ENCODE data around the gene CRYBA2.

Gene CRYBA2

DNA sequence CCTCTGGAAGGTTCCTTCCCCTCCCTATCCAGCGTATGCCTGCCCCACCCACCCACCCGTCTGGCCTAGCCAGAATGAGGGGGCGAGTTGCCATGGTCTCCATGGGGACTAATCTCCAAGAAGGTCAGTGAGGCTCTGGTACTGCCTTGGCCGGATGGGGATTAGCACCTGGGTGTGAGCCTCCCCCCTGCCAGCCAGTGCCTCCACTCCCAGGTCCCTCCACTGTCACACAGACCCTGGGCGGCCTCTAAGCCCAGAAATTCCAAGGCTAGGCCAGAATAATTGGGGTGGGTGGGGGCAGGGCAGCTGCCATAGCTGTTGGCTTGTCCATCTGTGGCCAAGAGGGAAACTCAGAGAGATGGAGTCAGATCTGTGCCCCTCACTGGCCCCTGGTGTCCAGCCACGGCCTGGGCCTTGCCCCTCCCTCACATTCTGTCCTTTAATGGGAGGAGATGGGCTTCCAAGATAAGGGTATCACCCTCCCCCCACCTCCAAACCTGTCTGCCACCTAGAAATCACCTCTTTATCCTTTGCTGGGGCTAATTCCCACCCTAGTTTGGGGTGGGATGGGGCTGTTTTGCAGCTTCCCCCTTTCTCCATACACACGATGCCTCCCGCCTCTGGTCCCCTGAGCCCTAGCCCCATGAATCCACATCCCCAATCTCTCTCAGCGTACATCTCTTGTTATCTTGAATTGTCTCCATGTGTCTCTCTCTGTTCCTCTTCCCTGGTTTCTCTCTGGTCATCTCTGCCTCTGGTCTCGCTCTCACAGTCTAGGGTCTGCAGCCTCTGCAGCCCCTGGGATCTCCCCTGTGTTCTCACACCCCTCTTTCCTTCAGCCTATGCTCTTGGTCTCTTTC, 6.0 kb upstream of the CRYBA2 start:
- no peak for DNase-seq (ENCODE audit: low spot score)
- no peak for FAIRE-seq

- FAIRE-seq (no peak), DNase-seq (ENCODE audit: low spot score) (no peak)
These were observed 5.3 kb upstream of the CRYBA2 start for GRCh38 chr2:218998414-218999002.

DNA sequence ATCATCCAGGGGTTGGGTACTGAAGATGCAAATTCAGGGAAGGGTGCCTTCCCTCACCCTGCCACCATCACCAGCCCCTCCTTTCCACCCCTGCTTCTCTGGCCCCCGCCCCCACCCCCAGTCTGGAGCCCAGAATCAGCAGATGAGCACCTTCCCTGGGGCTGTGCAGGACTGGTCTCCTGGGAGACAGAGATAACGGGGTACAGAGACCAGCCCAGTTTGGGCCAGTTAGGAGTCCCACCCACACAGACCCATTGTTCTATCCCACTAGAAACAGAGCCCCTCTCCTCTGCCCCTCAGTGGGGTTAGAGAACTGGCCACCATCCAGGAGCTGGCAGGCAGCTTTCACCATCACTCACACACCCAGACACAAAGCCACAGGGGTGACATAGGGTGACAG, 4.5 kb upstream of the CRYBA2 start:
- FAIRE-seq (no peak), DNase-seq (ENCODE audit: low spot score) (no peak)

DNA sequence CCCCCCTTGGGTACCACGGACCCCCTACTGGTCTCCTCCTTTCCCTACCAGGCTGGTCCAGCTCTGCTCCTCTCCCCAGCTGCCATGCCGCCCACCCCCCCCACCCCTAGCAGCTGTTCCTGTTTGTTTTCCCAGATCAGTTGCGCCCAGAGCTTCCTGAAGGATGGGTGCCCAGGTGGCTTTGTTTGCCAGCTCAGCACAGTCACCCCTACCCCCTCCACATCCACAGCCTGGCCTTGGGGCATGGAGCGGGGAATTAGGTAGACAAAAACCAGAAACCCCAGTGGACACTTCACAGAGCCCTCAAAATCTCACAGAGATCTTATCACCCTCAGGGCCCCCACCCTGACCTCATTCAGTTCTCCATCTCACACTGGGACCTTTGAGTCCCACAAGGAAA, 3.7 kb upstream of the CRYBA2 start:
- DNase-seq (ENCODE audit: low spot score) (no peak), FAIRE-seq (no peak)

DNA sequence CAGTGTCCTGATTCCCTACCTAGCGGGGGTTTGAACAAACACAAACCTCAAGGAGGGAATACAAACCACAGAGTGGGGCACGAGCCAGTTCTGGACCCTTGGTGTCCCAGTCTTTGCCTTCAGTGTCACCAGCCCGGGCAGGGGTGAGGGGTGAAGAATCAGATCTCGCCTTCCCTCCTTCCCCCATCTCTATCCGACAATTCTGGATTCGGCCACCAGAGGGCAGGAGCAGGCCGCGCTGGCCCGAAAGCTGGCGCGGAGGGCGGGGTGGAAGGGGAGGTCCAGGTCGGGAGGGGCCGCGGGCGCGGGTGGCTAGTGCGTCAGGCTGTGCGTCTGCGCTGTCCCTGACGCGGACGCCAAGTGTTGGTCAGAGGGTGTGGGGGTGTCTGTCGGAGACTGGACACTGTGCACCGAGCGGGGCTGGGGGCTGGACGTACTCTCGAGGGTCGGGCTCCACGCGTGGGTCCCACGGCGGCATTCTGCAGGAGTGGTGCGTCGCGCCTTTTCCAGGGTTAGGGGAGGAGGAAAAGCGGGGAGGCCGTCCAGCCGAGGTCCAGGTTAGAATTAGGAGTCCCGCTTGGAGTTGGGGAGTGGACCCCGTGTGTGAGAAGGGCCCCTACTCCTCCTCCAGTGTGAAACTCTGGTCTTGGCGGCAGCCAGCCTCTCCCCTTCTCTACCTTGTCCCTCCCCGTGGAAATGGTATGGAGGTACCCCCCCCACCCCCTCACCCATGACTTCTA, 2.9 kb upstream of the CRYBA2 start:
- DNase-seq (ENCODE audit: low spot score) = peak; percentile 97

DNA sequence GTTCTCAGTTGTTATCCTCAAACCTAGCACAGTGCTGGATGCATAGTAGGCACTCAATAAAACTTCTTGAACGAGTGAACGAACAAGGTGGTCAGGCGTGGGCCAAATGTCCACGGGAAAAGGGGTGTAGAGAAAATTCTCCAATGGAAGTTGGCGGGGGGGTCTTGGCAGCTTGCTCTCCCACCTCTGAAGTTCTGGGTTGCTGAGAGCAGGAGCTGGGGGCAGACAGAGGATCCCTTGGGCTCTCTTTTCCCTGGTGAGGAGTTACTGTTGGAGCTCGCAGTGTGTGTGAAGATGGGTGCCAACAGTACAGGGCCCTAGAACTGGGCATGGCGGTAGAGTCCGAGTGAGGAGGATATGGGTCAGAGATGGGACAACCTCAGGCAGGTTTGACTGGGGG, 2.3 kb upstream of the CRYBA2 start:
- FAIRE-seq (no peak), DNase-seq (ENCODE audit: low spot score) (no peak)

More for the DNA sequence above, 2.9 kb upstream of the CRYBA2 start:
- FAIRE-seq = peak; percentile 98

- FAIRE-seq (no peak), DNase-seq (ENCODE audit: low spot score) (no peak)
These were observed 398 bp downstream of the CRYBA2 start for GRCh38 chr2:218992703-218993344.

- no peak for DNase-seq (ENCODE audit: low spot score)
- no peak for FAIRE-seq
These were observed 1.0 kb downstream of the CRYBA2 start for GRCh38 chr2:218992196-218992595.

- FAIRE-seq (no peak), DNase-seq (ENCODE audit: low spot score) (no peak)
These were observed 1.5 kb downstream of the CRYBA2 start for GRCh38 chr2:218991674-218992168.

- DNase-seq (ENCODE audit: low spot score) (no peak), FAIRE-seq (no peak)
These were observed 2.6 kb downstream of the CRYBA2 start for GRCh38 chr2:218990612-218991011.

DNA sequence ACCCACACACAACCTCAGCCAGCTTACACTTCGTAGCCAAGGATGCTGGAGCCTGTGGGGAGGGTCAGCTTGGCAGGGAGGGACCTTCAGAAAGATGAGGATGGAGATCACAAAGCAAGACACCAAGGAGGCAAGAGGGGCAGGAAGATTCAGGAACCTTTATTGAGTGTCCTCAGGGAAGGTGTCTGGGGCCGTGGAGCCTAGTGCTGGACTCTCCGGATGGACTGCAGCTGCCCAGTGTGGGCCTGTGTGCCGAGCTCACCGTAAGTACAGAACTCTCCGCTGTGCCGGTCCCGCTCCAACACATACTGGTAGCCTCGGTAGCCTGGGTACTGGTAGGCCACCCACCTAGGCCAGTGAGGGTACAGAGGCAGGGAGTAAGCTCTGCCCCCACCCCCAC, 3.2 kb downstream of the CRYBA2 start:
- FAIRE-seq (no peak), DNase-seq (ENCODE audit: low spot score) (no peak)

GRCh38 chr2:218988650-218989049, 4.6 kb downstream of the CRYBA2 start:
- DNase-seq (ENCODE audit: low spot score) = no peak

GRCh38 chr2:218988164-218988563, 5.1 kb downstream of the CRYBA2 start:
- FAIRE-seq = no peak
- no peak for DNase-seq (ENCODE audit: low spot score)

More at GRCh38 chr2:218988650-218989049, 4.6 kb downstream of the CRYBA2 start:
- no peak for FAIRE-seq

DNA sequence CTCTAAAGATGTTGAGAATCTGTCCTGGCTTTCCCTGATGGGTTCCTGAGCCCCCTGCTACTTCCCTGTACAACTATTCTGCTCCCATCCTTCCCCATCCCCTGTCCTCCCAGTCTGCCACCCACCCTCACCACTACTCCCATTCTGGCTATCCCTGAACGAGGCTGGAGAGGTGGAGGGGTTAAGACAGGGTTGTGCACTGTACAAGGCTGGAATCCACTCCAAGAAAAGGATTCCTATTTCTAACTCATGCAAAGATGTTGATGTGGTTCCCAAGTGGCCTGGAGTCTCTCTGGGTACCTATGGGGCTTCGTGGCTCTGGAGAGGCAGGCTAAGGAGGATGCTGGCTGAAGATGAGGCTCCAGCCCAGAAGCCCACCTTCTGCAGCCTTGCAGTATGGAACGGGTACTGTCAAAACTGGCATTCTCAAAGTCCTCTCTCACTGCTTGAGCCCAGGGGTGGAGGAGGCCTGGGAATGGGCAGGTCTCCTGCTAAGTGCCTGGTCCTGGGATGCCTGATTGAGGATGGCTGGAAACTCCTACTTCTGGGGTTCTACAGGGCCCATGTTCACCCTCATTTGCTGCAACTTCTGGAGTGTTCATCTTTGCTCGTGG, 7.0 kb downstream of the CRYBA2 start:
- FAIRE-seq = no peak

GRCh38 chr2:218985325-218986091, 7.7 kb downstream of the CRYBA2 start:
- no peak for DNase-seq (ENCODE audit: low spot score)
- no peak for FAIRE-seq

More for the DNA sequence above, 7.0 kb downstream of the CRYBA2 start:
- no peak for DNase-seq (ENCODE audit: low spot score)

DNA sequence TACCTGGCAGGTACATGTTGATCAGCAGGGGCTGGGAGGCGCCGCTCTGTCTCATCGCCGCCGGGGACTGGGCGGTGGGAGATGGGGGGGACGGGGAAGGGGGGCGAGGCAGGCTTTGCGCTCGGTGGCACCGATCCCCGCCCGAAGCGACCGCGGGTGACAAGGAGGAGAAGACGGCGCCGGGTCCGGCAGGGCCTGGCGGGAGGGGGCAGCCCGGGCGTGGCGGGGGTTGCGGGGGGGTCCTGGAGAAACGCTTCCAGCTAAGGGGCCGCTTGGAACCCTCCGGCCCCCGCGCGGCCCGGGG, 8.2 kb downstream of the CRYBA2 start, which contains the start of gene FEV:
FEV (minus strand) TSS at position 164 of the 304 bp plus-strand sequence; CDS start at position 55, 109 bp downstream.
- DNase-seq (ENCODE audit: low spot score) (no peak), FAIRE-seq (no peak)

- no peak for DNase-seq (ENCODE audit: low spot score)
- FAIRE-seq = no peak
These were observed 8.8 kb downstream of the CRYBA2 start for GRCh38 chr2:218984239-218985020.

DNA sequence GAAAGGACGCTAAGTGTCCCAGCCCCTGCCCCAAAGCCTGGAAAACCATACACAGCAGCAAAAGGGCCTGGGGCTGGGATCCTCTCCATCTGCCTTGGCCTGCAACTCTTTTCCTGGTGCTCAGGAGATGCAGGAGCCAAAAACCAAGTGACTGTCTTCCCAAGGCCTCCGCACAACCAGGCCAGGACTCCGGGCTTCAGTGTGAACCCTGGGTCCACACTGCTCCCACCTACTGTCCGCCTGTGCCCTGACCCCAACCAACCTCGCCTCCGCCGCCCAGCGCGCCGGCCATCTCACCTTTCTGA, 9.3 kb downstream of the CRYBA2 start:
- FAIRE-seq = no peak
- DNase-seq (ENCODE audit: low spot score) = no peak

DNA sequence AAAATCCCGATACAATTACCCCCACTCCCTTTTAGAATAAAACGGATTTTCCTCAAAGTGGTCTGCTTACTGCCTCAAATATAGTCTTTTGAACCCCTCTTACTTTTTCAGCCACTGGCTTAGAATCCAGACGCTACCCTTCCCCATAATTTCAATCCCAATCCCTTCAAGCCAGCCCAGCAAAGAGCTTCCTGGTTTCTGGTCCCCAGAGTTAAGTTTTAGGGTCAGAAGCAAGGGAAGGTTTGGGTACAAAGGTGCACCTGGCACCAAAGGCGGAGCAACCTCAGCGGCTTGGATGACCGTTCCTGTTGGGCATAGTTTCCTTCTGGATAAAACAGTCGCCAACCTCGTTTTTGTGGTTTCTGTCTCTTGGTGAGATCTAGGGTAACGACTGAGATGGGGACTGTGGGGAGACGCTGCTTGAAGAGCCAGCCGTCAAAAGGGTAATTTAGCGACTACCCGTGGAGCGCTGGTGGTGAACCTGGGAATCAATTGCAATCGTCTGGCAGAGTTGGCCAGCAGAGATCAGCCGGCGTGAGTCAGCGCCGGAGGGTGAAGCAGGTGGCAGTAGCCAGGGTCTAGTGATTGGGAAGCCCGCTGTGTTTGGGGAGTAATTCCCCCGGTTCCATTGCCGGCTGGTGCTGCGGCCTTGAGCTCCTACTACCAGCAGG, 9.8 kb downstream of the CRYBA2 start:
- no peak for FAIRE-seq

More for the DNA sequence above, 9.8 kb downstream of the CRYBA2 start:
- no peak for DNase-seq (ENCODE audit: low spot score)

Measured in urothelium cell line (cell line).